Measurements from ENCODE around the gene PSME2. TPM values are rescaled to one million over a fixed set of nuclear protein-coding genes. Genes with fewer than 3 reads are reported as not detected.
A peak's percentile ranks its signal among the peaks of the same experiment; 100 is the strongest.

PSME2 gene
- total RNA-seq: 125 and 131 TPM in 2 replicates
- long read RNA-seq, transcript PSME2-201 (11 exons, 1,404 nt): major isoform, 54 of 75 reads
- long read RNA-seq, partial matches to known transcripts: 3 of 75 reads
- long read RNA-seq, other reads (novel, unspliced or antisense): 14 of 75 reads

GRCh38 chr14:24146453-24146977, at the start of gene PSME2:
PSME2 (minus strand) TSS chr14:24146610; CDS start chr14:24146581, 29 bp downstream.
- peak within 1 kb of the TSS; percentile 91 for H3K27ac Mint-ChIP-seq (ENCODE audit: unreplicated experiment)
- peak within 1 kb of the TSS; percentile 99 for H3K4me3 Mint-ChIP-seq
- peak; percentile 95 for DNase-seq (ENCODE audit: low read depth, low spot score)
- no peak for TF ChIP-seq CTCF (conservative IDR thresholded peaks at IDR 0.05)
- H3K27me3 Mint-ChIP-seq (ENCODE audit: low read depth): no peaks in the 10 kb centered on the region
- H3K4me1 Mint-ChIP-seq: peaks cover 31% of the 10 kb centered on the region
- no peaks in the 10 kb centered on the region for H3K36me3 Mint-ChIP-seq (ENCODE audit: low read depth)
- H3K9me3 Mint-ChIP-seq: no peaks in the 10 kb centered on the region

- no peak for TF ChIP-seq CTCF (conservative IDR thresholded peaks at IDR 0.05)
- Mint-ChIP-seq H3K4me3 (peak within 1 kb of the TSS; percentile 96), H3K27ac (ENCODE audit: unreplicated experiment) (peak within 1 kb of the TSS; percentile 98), H3K27me3 (ENCODE audit: low read depth) (no peaks in the 10 kb centered on the region), H3K36me3 (ENCODE audit: low read depth) (peaks cover 26% of the 10 kb centered on the region), H3K9me3 (no peaks in the 10 kb centered on the region), H3K4me1 (peaks cover 40% of the 10 kb centered on the region)
- peak; percentile 75 for DNase-seq (ENCODE audit: low read depth, low spot score)
Observed at GRCh38 chr14:24195186-24196070, 49.0 kb upstream of the PSME2 start, which contains the start of gene TM9SF1. TM9SF1 (minus strand) TSS chr14:24195441; CDS start chr14:24195019, 422 bp downstream.

- Mint-ChIP-seq H3K36me3 (ENCODE audit: low read depth) (peaks cover 24% of the 10 kb centered on the region), H3K9me3 (no peaks in the 10 kb centered on the region)
Observed at GRCh38 chr14:24194873-24195185, 48.4 kb upstream of the PSME2 start.

GRCh38 chr14:24194186-24194872, 47.9 kb upstream of the PSME2 start:
- DNase-seq (ENCODE audit: low read depth, low spot score): no peak
- peaks cover 41% of the 10 kb centered on the region for H3K4me1 Mint-ChIP-seq
- H3K4me3 Mint-ChIP-seq: peak overlapping the region; percentile 96
- peaks cover 23% of the 10 kb centered on the region for H3K36me3 Mint-ChIP-seq (ENCODE audit: low read depth)
- no peaks in the 10 kb centered on the region for H3K9me3 Mint-ChIP-seq
- peak overlapping the region; percentile 87 for H3K27ac Mint-ChIP-seq (ENCODE audit: unreplicated experiment)
- H3K27me3 Mint-ChIP-seq (ENCODE audit: low read depth): no peaks in the 10 kb centered on the region
- no peak for TF ChIP-seq CTCF (conservative IDR thresholded peaks at IDR 0.05)

More at GRCh38 chr14:24194873-24195185, 48.4 kb upstream of the PSME2 start:
- H3K27ac Mint-ChIP-seq (ENCODE audit: unreplicated experiment): peak overlapping the region; percentile 87
- H3K4me3 Mint-ChIP-seq: peak overlapping the region; percentile 96
- H3K4me1 Mint-ChIP-seq: peaks cover 40% of the 10 kb centered on the region
- DNase-seq (ENCODE audit: low read depth, low spot score): no peak
- no peak for TF ChIP-seq CTCF (conservative IDR thresholded peaks at IDR 0.05)
- H3K27me3 Mint-ChIP-seq (ENCODE audit: low read depth): no peaks in the 10 kb centered on the region

GRCh38 chr14:24192933-24193332, 46.5 kb upstream of the PSME2 start:
- H3K27ac Mint-ChIP-seq (ENCODE audit: unreplicated experiment): no peak overlapping the region
- TF ChIP-seq CTCF (conservative IDR thresholded peaks at IDR 0.05): no peak
- H3K4me3 Mint-ChIP-seq: peak overlapping the region; percentile 63
- no peaks in the 10 kb centered on the region for H3K9me3 Mint-ChIP-seq
- peaks cover 3% of the 10 kb centered on the region for H3K27me3 Mint-ChIP-seq (ENCODE audit: low read depth)
- peaks cover 46% of the 10 kb centered on the region for H3K4me1 Mint-ChIP-seq
- H3K36me3 Mint-ChIP-seq (ENCODE audit: low read depth): peaks cover 15% of the 10 kb centered on the region
- no peak for DNase-seq (ENCODE audit: low read depth, low spot score)

Measured in neural crest cell (in vitro differentiated cells).